Keratinocyte (primary cell): Measurements from ENCODE around the gene TSC22D2. TPM values are rescaled to one million over a fixed set of nuclear protein-coding genes. Genes with fewer than 3 reads are reported as not detected.
"Not testable (repeated sequence)": the region's sequence is repeated elsewhere in the genome, so short reads cannot be mapped to it uniquely, and the experiment has no call there.

Experiments
- DNase-seq: peaks from one replicate; pipeline ENCODE4 v3.0.0-alpha.2; 2011; ENCODE audit warnings: low read depth, missing footprints, low spot score
- FAIRE-seq: peaks from 2 replicates; lab custom pipeline; 2011; peaks lifted over from hg19 to GRCh38; lab: Jason Lieb, UNC
- H2AFZ ChIP-seq: 2 replicates; pipeline ENCODE4 v1.6.0; 2012; ENCODE audit warnings: low read length, control low read depth, inconsistent platforms; ENCODE audit not compliant: control insufficient read depth
- H3K27ac ChIP-seq: 2 replicates; pipeline ENCODE4 v1.5.1; 2011; ENCODE audit warnings: low read length; ENCODE audit not compliant: control insufficient read depth, insufficient read depth
- H3K27me3 ChIP-seq: 3 replicates; pipeline ENCODE4 v1.6.0; 2011; ENCODE audit warnings: low read length; ENCODE audit not compliant: control insufficient read depth, insufficient read depth; ENCODE audit errors: extremely low read depth
- H3K36me3 ChIP-seq, 2 experiments: 2 replicates in 1 of 2; 3 replicates in 1 of 2; pipeline ENCODE4 v1.5.1; 2011; ENCODE audit warnings: low read length in 2 of 2, mild to moderate bottlenecking in 1 of 2; ENCODE audit not compliant: control insufficient read depth in 2 of 2, insufficient read depth in 2 of 2; ENCODE audit errors: extremely low read depth in 1 of 2
- H3K4me1 ChIP-seq: 3 replicates; pipeline ENCODE4 v1.5.1; 2011; ENCODE audit warnings: low read length; ENCODE audit not compliant: control insufficient read depth, insufficient read depth; ENCODE audit errors: extremely low read depth
- H3K4me2 ChIP-seq: 3 replicates; pipeline ENCODE4 v1.6.0; 2011; ENCODE audit warnings: low read depth, low read length; ENCODE audit not compliant: control insufficient read depth, insufficient read depth; ENCODE audit errors: extremely low read depth
- H3K4me3 ChIP-seq, 3 experiments: fragments of 200-600 bp in 1 of 3; sonication (generic) in 1 of 3; 2 replicates in 2 of 3; 3 replicates in 1 of 3; pipeline ENCODE4 v1.5.1; 2011 to 2016; ENCODE audit warnings: low read length in 3 of 3, mild to moderate bottlenecking in 3 of 3, control low read depth in 2 of 3, inconsistent platforms in 1 of 3, low read depth in 1 of 3, mixed read lengths in 1 of 3, mixed run types in 1 of 3, moderate library complexity in 1 of 3; ENCODE audit not compliant: control insufficient read depth in 2 of 3, insufficient read depth in 2 of 3; ENCODE audit errors: extremely low read depth in 1 of 3
- H3K79me2 ChIP-seq: 2 replicates; pipeline ENCODE4 v1.6.0; 2012; ENCODE audit warnings: low read length; ENCODE audit not compliant: control insufficient read depth, insufficient read depth
- H3K9ac ChIP-seq: 3 replicates; pipeline ENCODE4 v1.6.0; 2011; ENCODE audit warnings: low read length; ENCODE audit not compliant: control insufficient read depth, insufficient read depth; ENCODE audit errors: extremely low read depth
- H3K9me1 ChIP-seq: 3 replicates; pipeline ENCODE4 v1.6.0; 2011; ENCODE audit warnings: low read length; ENCODE audit not compliant: control insufficient read depth, insufficient read depth; ENCODE audit errors: extremely low read depth
- H3K9me3 ChIP-seq: 2 replicates; pipeline ENCODE4 v1.5.1; 2012; ENCODE audit warnings: low read depth, low read length; ENCODE audit not compliant: control insufficient read depth
- H4K20me1 ChIP-seq: 3 replicates; pipeline ENCODE4 v1.6.0; 2011; ENCODE audit warnings: low read length; ENCODE audit not compliant: control insufficient read depth, insufficient read depth; ENCODE audit errors: extremely low read depth
- CTCF ChIP-seq, 3 experiments: IDR thresholded peaks in 1 of 3; conservative IDR thresholded peaks in 1 of 3; optimal IDR thresholded peaks in 1 of 3; 2 replicates in 2 of 3; 3 replicates in 1 of 3; pipeline versions ENCODE3 to v1.5.1; 2011; ENCODE audit warnings: low read length in 3 of 3, mild to moderate bottlenecking in 3 of 3, moderate library complexity in 2 of 3, control low read depth in 1 of 3, inconsistent platforms in 1 of 3; ENCODE audit not compliant: insufficient read depth in 2 of 3; ENCODE audit errors: extremely low read depth in 1 of 3
- EZH2 ChIP-seq: IDR thresholded peaks from one replicate; pipeline ENCODE4 v1.6.1; 2012; ENCODE audit warnings: inconsistent platforms, mild to moderate bottlenecking, low read length, moderate library complexity
- dilution Hi-C: fragments of 300-500 bp; cut with MboI; formaldehyde crosslinking; loops from one replicate; pipeline ENCODE4 v1.7.0; 2020; ENCODE audit warnings: low sequenced_read_pairs; ENCODE audit not compliant: extremely low pct_ligation_motif_present
- polyA plus RNA-seq, 5 experiments: library from polyadenylated mRNA; depleted of rRNA in 3 of 5; stranded (reverse) in 3 of 5; stranded (forward) in 1 of 5; unstranded in 1 of 5; fragments of >200 nt; gene quantifications; 1 replicate in 1 of 5; 2 replicates in 3 of 5; 3 replicates in 1 of 5; pipeline versions ENCODE4 v1.2.1 to v1.2.3, GENCODE V29; 2011 to 2012; ENCODE audit warnings: missing spikeins in 2 of 5, low read depth in 1 of 5, low replicate concordance in 1 of 5

The TSC22D2 gene
- polyA plus RNA-seq, 1 donor (not counting 4 experiments of a cell fraction or from before 2014, with no cell fraction given), result 22.3 TPM

DNA sequence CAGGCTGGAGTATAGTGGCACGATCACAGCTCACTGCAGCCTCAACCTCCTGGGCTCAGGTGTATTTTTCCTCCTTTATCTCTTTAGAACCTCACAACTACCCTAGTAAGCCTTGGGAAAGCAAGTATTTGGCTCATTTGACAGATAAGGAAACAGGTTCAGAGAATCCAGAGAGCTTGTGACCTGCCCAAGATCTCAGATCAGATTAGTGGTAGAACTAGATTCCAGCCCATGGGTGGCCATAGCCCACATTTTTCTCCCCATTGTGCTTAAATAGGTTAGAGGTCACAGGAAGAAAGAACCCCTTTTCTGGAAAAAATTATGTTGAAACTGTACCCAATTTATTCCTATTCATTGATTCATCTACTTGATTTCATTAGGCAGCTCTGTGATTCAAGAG lies 64.3 kb downstream of the TSC22D2 start:
- Histone ChIP-seq H3K4me3 (no peak overlapping the region), H3K4me2 (no peak overlapping the region), H3K4me1 (peaks cover 21% of the 10 kb centered on the region), H3K9ac (no peak overlapping the region), H3K27me3 (no peaks in the 10 kb centered on the region), H3K9me1 (no peaks in the 10 kb centered on the region), H3K9me3 (no peaks in the 10 kb centered on the region), H3K27ac (no peak overlapping the region), H3K36me3 (no peaks in the 10 kb centered on the region), H2AFZ (no peak overlapping the region), H4K20me1 (no peaks in the 10 kb centered on the region), H3K79me2 (no peaks in the 10 kb centered on the region)
- dilution Hi-C loops, result no loop called here
- DNase-seq (no peak), FAIRE-seq (no peak)
- TF ChIP-seq CTCF (optimal IDR thresholded peaks at IDR 0.05 in 1 of 3, IDR thresholded peaks at IDR 0.05 in 1 of 3, conservative IDR thresholded peaks at IDR 0.05 in 1 of 3; ENCODE audit: extremely low read depth in 1 of 3, insufficient read depth in 2 of 3, low read length in 3 of 3) (no peak), EZH2 (no peak)

DNA sequence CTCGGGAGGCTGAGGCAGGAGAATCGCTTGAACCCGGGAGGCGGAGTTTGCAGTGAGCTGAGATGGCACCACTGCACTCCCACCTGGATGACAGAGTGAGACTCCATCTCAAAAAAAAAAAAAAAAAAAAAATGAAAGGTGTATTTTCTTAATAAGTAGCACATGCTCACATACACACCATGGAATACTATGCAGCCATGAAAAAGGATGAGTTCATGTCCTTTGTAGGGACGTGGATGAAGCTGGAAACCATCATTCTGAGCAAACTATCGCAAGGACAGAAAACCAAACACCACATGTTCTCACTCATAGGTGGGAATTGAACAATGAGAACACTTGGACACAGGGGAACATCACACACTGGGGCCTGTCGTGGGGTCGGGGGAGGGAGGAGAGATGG lies 65.1 kb downstream of the TSC22D2 start:
- H3K9me1 ChIP-seq, H3K9me3 ChIP-seq, H4K20me1 ChIP-seq, H3K27me3 ChIP-seq, H3K27ac ChIP-seq, H3K79me2 ChIP-seq, H3K9ac ChIP-seq, FAIRE-seq, DNase-seq, H3K4me3 ChIP-seq, H3K4me2 ChIP-seq, dilution Hi-C loops, H2AFZ ChIP-seq, H3K36me3 ChIP-seq: not testable (repeated sequence)
- H3K4me1 ChIP-seq, result peaks cover 19% of the 10 kb centered on the region

GRCh38 chr3:150479370-150479769 lies 71.3 kb downstream of the TSC22D2 start:
- H3K27me3 ChIP-seq, result no peaks in the 10 kb centered on the region
- no peak overlapping the region for H3K9ac ChIP-seq
- no peak overlapping the region for H3K27ac ChIP-seq
- H4K20me1 ChIP-seq, result no peaks in the 10 kb centered on the region
- H3K36me3 ChIP-seq, result no peaks in the 10 kb centered on the region
- no peaks in the 10 kb centered on the region for H3K79me2 ChIP-seq
- no peaks in the 10 kb centered on the region for H3K9me3 ChIP-seq
- DNase-seq (no peak), FAIRE-seq (no peak)
- H2AFZ ChIP-seq, result no peak overlapping the region
- peaks cover 3% of the 10 kb centered on the region for H3K4me1 ChIP-seq
- H3K9me1 ChIP-seq, result no peaks in the 10 kb centered on the region
- TF ChIP-seq CTCF (optimal IDR thresholded peaks at IDR 0.05 in 1 of 3, IDR thresholded peaks at IDR 0.05 in 1 of 3, conservative IDR thresholded peaks at IDR 0.05 in 1 of 3; ENCODE audit: extremely low read depth in 1 of 3, insufficient read depth in 2 of 3, low read length in 3 of 3), result no peak
- TF ChIP-seq EZH2, result no peak
- no peak overlapping the region for H3K4me2 ChIP-seq
- dilution Hi-C loops, result no loop called here
- no peak overlapping the region for H3K4me3 ChIP-seq
